Gastrocnemius medialis (tissue), 4 donors: ENCODE results near the gene PRRC2B.

ENCODE experiments used
- POLR2A ChIP-seq, 2 donors: fragments of 450-650 bp; IDR thresholded peaks; one replicate each; pipeline ENCODE4 v1.6.1; 2017; ENCODE audit warnings: antibody characterized with exemption in 2 of 2, mild to moderate bottlenecking in 2 of 2, moderate library complexity in 2 of 2
- TF ChIP-seq, protein P1 (sequence below), 5 experiments: fragments of 450-650 bp in 3 of 5; fragments of 200-600 bp in 2 of 5; sonication (generic) in 2 of 5; IDR thresholded peaks in 4 of 5; conservative IDR thresholded peaks in 1 of 5; 1 replicate in 4 of 5; 2 replicates in 1 of 5; pipeline ENCODE4 v1.5.1; 2016 to 2019; ENCODE audit warnings: antibody characterized with exemption in 5 of 5, mild to moderate bottlenecking in 3 of 5, moderate library complexity in 3 of 5

DNA sequence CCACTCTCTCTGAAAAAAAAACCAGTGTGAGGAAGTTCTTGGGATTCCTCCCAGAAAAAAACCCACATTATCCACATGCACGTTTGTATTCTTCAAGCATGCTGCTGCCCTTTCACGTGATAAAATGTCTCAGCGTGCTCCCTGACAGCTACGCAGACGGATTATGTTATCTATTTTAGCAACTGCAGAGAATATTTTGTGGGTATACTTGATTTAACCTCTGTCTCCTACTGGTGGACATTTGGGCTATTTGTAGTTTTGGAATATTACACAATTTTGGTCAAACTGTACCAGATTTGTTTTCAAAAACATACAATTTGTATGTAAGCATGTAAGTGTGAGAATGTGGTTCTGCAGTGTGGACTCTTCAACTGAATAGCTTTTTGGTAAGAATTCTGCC lies 10.7 kb downstream of the PRRC2B start:
- no peak for TF ChIP-seq POLR2A (IDR thresholded peaks at IDR 0.05)
- TF ChIP-seq, protein P1, sequence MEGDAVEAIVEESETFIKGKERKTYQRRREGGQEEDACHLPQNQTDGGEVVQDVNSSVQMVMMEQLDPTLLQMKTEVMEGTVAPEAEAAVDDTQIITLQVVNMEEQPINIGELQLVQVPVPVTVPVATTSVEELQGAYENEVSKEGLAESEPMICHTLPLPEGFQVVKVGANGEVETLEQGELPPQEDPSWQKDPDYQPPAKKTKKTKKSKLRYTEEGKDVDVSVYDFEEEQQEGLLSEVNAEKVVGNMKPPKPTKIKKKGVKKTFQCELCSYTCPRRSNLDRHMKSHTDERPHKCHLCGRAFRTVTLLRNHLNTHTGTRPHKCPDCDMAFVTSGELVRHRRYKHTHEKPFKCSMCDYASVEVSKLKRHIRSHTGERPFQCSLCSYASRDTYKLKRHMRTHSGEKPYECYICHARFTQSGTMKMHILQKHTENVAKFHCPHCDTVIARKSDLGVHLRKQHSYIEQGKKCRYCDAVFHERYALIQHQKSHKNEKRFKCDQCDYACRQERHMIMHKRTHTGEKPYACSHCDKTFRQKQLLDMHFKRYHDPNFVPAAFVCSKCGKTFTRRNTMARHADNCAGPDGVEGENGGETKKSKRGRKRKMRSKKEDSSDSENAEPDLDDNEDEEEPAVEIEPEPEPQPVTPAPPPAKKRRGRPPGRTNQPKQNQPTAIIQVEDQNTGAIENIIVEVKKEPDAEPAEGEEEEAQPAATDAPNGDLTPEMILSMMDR (IDR thresholded peaks at IDR 0.05 in 4 of 5, conservative IDR thresholded peaks at IDR 0.05 in 1 of 5): no peak
